Fibroblast of the aortic adventitia (primary cell): ENCODE measurements around the gene C14orf93. TPM values are rescaled to one million over a fixed set of nuclear protein-coding genes. Genes with fewer than 3 reads are reported as not detected.

Experiments used
- DNase-seq: peaks from one replicate; pipeline ENCODE4 v3.0.0-alpha.2; 2010; ENCODE audit warnings: low read depth
- H3K4me3 ChIP-seq: 2 replicates; pipeline ENCODE4 v1.5.1; 2011; ENCODE audit warnings: low read depth, mild to moderate bottlenecking, control low read depth, low read length, moderate library complexity
- total RNA-seq: library from RNA; depleted of rRNA; stranded (reverse); fragments of >200 nt; gene quantifications from 2 replicates; pipeline ENCODE4 v1.2.3, GENCODE V29; 2012; ENCODE audit warnings: low replicate concordance
- TF ChIP-seq, protein P1 (sequence below): IDR thresholded peaks from 2 replicates; pipeline ENCODE4 v1.5.1; 2011; ENCODE audit warnings: mild to moderate bottlenecking, low read length, control low read depth, inconsistent platforms; ENCODE audit not compliant: insufficient read depth

C14orf93 gene
- total RNA-seq, 1 donor, result 7.0 TPM

DNA sequence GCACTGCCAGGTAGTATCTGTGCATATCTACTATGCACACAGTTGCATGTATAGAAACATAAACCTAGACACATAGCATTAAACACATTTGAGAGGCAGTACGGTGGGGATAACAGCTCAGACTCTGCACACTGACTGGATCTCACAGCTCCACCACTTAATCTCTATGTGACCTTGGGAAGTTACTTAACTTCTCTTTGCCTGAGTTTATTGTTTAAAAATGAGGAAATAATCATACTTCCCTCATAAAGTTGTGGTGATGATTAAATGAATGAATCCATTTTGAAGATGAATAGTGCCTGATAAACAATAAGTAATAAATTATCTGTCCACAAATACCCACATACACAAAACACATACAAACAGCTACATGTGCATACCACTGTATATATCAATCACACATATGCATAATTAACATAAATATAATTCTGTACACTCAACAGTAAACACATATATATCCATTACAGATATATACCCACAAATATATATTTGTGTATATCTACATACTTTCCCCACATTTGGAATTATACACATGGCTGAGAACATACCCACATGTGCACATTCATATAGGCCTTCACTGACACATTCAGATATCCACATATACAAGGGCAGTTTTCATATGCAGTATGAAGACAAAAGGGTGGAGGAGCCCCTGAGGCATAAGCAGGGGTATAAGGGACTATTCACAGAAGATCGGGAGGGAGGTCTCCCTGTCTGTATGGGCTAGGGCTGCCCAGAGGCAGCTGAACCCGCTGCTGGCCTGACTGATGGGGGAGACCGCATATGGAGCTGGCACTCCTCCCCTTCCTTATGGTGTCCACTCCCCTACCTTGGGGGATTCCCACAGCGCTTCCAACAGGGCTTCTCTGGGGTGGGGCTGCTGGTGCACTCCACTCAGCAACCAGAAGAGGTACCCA lies 41.5 kb upstream of the C14orf93 start:
- TF ChIP-seq, protein P1, sequence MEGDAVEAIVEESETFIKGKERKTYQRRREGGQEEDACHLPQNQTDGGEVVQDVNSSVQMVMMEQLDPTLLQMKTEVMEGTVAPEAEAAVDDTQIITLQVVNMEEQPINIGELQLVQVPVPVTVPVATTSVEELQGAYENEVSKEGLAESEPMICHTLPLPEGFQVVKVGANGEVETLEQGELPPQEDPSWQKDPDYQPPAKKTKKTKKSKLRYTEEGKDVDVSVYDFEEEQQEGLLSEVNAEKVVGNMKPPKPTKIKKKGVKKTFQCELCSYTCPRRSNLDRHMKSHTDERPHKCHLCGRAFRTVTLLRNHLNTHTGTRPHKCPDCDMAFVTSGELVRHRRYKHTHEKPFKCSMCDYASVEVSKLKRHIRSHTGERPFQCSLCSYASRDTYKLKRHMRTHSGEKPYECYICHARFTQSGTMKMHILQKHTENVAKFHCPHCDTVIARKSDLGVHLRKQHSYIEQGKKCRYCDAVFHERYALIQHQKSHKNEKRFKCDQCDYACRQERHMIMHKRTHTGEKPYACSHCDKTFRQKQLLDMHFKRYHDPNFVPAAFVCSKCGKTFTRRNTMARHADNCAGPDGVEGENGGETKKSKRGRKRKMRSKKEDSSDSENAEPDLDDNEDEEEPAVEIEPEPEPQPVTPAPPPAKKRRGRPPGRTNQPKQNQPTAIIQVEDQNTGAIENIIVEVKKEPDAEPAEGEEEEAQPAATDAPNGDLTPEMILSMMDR, result no peak
- no peak for DNase-seq
- H3K4me3 ChIP-seq, result no peak overlapping the region

DNA sequence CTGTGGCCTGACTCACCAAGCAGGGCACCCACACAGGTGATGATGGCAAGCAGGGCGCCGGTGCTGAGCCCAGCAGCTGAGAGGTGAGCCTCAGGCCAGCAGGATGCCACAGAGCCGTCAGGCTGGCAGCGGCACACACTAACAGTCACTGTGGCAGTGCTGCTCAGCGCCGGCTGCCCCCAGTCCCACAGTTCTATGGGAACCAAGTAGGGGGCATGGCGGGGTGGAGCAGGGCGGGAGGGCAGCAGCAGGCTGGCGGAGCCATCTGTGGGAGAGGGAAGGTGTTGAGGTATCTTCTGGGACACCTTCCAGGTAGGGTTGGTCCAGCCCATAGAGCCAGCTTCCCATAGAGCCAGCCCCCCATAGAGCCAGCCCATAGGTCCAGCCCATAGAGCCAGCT lies 39.1 kb upstream of the C14orf93 start:
- H3K4me3 ChIP-seq, result no peak overlapping the region
- DNase-seq, result no peak
- TF ChIP-seq, protein P1, result no peak

DNA sequence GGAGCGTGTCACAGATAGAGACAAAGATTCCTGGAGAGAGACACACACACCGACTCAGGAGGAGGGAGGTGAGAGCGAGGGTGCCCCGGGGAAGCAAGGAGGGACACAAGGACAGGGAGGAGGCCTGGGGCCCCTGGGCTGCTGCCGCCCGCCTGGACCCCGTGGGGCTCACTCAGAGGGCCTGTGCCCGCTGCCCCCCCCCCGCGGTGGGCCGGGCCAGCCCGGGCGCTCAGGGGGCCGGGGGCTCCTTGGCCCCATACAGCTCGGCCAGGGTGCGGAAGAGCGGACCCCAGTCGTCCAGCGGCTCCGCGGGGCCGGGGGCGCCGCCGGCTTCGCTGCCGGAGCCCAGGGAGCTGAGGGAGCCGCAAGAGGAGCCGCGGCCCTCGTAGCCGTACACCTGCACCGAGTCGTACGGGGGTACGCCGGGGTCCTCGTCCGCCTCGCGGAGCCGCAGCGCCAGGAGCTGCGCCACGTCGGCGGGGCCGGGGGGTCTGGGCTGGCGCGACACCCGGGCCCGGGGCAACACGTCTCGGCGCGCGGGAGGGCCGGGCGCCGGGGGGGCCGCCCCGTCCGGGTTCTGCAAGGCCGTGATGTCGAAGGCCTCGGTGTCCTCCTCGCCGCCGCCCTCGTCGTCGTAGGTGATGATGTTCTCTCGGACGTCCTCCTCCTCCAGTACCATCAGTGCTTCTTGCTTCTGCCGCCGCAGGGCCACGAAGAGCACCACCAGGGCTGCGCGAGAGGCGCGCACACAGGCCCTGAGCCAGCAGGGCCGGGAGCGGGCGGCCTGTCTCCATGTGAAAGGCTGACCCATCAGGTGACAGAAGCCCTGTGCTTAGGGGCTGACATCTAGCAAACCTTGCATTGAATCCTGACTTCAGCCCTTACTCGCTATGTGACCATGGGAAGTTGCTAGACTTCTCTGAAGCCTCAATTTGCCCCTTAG lies 38.1 kb upstream of the C14orf93 start:
- no peak for DNase-seq
- TF ChIP-seq, protein P1, result no peak
- H3K4me3 ChIP-seq, result no peak overlapping the region

DNA sequence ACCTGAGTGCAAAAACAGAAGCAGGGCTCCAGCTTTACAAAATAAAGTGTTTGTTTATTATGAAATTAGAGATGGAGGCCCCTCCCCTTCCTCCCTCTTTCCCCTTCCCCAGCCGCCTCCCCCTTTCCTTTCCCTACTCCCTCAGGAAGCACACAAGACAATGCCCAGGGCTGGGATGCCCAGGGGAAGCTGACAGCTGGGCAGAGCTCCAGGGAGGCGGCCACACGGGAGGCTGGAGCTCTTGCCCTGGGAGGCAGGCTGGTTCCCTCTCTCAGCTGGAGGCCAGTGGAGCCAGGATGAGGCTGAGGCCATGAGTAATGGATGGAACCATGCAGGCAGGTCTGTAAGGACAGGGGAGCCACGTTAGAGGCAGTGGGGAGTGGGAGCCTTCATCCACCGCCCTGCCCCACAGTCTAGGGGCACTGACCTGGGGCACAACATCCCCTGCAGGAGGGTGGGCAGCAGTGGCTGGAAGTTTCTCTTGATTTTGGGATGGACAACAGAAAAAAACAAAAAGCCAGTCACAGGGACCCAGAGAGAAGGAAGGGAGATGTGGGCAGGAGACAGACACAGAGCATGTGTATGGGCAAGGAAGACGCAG lies 37.2 kb upstream of the C14orf93 start:
- no peak for DNase-seq
- H3K4me3 ChIP-seq, result no peak overlapping the region
- TF ChIP-seq, protein P1, result no peak

DNA sequence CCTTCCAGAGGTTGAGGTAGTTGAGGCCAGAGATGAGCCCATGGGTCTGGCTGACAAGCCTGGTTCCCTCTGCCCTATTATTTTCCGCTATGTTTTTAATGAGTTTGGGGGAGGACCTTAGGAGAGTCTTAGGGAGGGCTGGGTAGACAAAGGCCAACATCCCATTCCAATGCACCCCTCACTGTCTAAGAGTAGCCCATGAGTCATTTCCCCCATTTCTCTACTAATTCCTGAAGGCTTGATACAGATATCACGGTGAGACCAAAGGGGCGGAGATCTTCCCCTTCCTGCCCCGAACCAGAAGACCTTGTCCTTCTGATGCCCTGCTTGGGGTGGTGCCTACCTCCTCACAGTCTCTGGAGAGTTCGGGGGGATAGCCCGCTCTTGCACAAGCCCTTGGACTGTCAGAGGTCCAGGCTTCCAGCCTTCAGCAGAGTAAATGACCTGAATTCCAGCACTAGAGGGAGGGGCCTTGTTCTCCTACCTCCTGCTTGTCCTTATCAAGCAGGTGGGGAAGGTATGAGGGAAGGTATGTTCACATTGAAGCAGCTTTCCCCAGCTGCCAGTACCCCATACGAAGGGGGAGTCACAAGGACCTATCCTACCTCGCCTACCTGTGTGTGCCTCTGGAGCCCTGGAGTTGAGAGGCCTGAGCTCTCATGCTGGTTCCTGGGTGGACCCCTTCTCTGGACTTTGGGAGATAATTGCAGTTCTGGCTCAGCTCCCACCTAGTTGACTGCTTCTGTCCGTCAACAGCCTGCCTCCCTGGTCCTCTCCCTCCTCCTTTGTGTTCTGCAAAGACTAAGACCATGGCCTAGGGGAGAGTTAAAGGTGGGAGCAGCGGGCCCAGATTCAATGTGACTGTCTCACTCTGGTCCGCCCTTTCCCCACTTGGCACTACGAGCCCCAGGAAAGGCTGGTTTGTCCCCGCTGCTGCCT lies 35.7 kb upstream of the C14orf93 start:
- TF ChIP-seq, protein P1, result no peak
- H3K4me3 ChIP-seq, result no peak overlapping the region
- peak; percentile 10 for DNase-seq
